H1 (cell line): ENCODE results near the gene ARHGEF2. TPM values are rescaled to one million over a fixed set of nuclear protein-coding genes. Genes with fewer than 3 reads are reported as not detected.

Source experiments
- CTCF ChIA-PET: fragments of 300-600 bp; sonication (Branson Sonifier 250); formaldehyde crosslinking; loops from one replicate; lab custom pipeline; 2021; ENCODE audit not compliant: partially characterized antibody; lab: Charles Lee
- POLR2A ChIA-PET: fragments of 300-600 bp; sonication (Branson Sonifier 250); formaldehyde crosslinking; loops from one replicate; lab custom pipeline; 2021; ENCODE audit warnings: inconsistent platforms; ENCODE audit not compliant: partially characterized antibody; lab: Charles Lee
- DNase-seq, 2 experiments: peaks; one replicate each; pipeline versions ENCODE4 v3.0.0 to v3.0.0-alpha.2; 2010 to 2022; ENCODE audit warnings: low spot score in 2 of 2, low read depth in 1 of 2, mixed read lengths in 1 of 2
- FAIRE-seq: peaks from 2 replicates; lab custom pipeline; 2011; peaks lifted over from hg19 to GRCh38; lab: Jason Lieb, UNC
- H2AFZ ChIP-seq: 2 replicates; pipeline ENCODE4 v1.8.1; 2012; ENCODE audit warnings: low read length, inconsistent platforms
- H2AK5ac ChIP-seq: 2 replicates; pipeline ENCODE4 v1.6.1; 2013; ENCODE audit warnings: low read depth, low read length
- H2BK120ac ChIP-seq: replicated peaks from 2 replicates; pipeline ENCODE3; 2013; ENCODE audit warnings: low read depth, low read length, inconsistent platforms
- H2BK12ac ChIP-seq: 2 replicates; pipeline ENCODE4 v1.6.1; 2013; ENCODE audit warnings: low read depth, low read length
- H2BK15ac ChIP-seq: 2 replicates; pipeline ENCODE4 v1.6.1; 2013; ENCODE audit warnings: low read length
- H2BK20ac ChIP-seq: 2 replicates; pipeline ENCODE4 v1.6.1; 2013; ENCODE audit warnings: low read length
- H2BK5ac ChIP-seq: 2 replicates; pipeline ENCODE4 v1.6.1; 2013; ENCODE audit warnings: low read depth, low read length
- H3K14ac ChIP-seq: 2 replicates; pipeline ENCODE4 v1.6.1; 2013; ENCODE audit warnings: inconsistent platforms; ENCODE audit not compliant: insufficient read length
- H3K18ac ChIP-seq: 2 replicates; pipeline ENCODE4 v1.6.1; 2013; ENCODE audit warnings: low read length; ENCODE audit errors: extremely low read depth
- H3K23ac ChIP-seq: 2 replicates; pipeline ENCODE4 v1.6.1; 2013; ENCODE audit warnings: inconsistent platforms; ENCODE audit not compliant: insufficient read length
- H3K23me2 ChIP-seq: 2 replicates; pipeline ENCODE4 v1.6.1; 2013; ENCODE audit warnings: low read depth, low read length
- H3K27ac ChIP-seq: 2 replicates; pipeline ENCODE4 v1.6.1; 2011; ENCODE audit warnings: low read depth, low read length, inconsistent platforms
- H3K27me3 ChIP-seq, 4 experiments: replicated peaks in 1 of 4; 1 replicate in 1 of 4; 2 replicates in 3 of 4; pipeline versions ENCODE4 v1.6.1 to v1.8.1; 2011 to 2013; ENCODE audit warnings: low read length in 3 of 4, mild to moderate bottlenecking in 3 of 4, inconsistent platforms in 2 of 4, mixed read lengths in 2 of 4, moderate library complexity in 1 of 4; ENCODE audit not compliant: control insufficient read depth in 3 of 4, insufficient read depth in 3 of 4; ENCODE audit errors: extremely low read depth in 1 of 4
- H3K36me3 ChIP-seq, 4 experiments: 2 replicates each; pipeline versions ENCODE4 v1.6.1 to v1.8.1; 2011 to 2013; ENCODE audit warnings: mild to moderate bottlenecking in 4 of 4, low read length in 3 of 4, moderate library complexity in 2 of 4, control low read depth in 1 of 4, inconsistent platforms in 1 of 4; ENCODE audit not compliant: insufficient read depth in 4 of 4, control insufficient read depth in 2 of 4
- H3K4ac ChIP-seq: replicated peaks from 2 replicates; pipeline ENCODE3; 2013; ENCODE audit warnings: low read length, low read depth, mixed read lengths, inconsistent platforms; ENCODE audit not compliant: insufficient read length
- H3K4me1 ChIP-seq, 4 experiments: replicated peaks in 1 of 4; 1 replicate in 1 of 4; 2 replicates in 3 of 4; pipeline versions ENCODE4 v1.6.1 to v1.8.1; 2011 to 2013; ENCODE audit warnings: low read length in 3 of 4, inconsistent platforms in 2 of 4, mixed read lengths in 1 of 4; ENCODE audit not compliant: insufficient read depth in 4 of 4, control insufficient read depth in 3 of 4
- H3K4me2 ChIP-seq, 2 experiments: 2 replicates each; pipeline versions ENCODE4 v1.6.1 to v1.8.1; 2011 to 2013; ENCODE audit warnings: low read depth in 2 of 2, low read length in 2 of 2, control low read depth in 1 of 2, inconsistent platforms in 1 of 2, mild to moderate bottlenecking in 1 of 2; ENCODE audit not compliant: insufficient read depth in 1 of 2
- H3K4me3 ChIP-seq, 4 experiments: fragments of 200-600, 300-600 bp in 1 of 4; sonication (generic), shearing (Covaris generic), sonication (Bioruptor Twin) in 1 of 4; 2 replicates each; pipeline versions ENCODE4 v1.5.1 to v1.8.1; 2011 to 2016; ENCODE audit warnings: low read length in 4 of 4, low read depth in 3 of 4, control low read depth in 2 of 4, inconsistent platforms in 2 of 4, mild to moderate bottlenecking in 2 of 4, mixed read lengths in 1 of 4, moderate library complexity in 1 of 4; ENCODE audit not compliant: insufficient read depth in 2 of 4; ENCODE audit errors: extremely low read depth in 1 of 4
- H3K56ac ChIP-seq: replicated peaks from 2 replicates; pipeline ENCODE3; 2013; ENCODE audit warnings: low read depth, mild to moderate bottlenecking, mixed read lengths, low read length, inconsistent platforms; ENCODE audit not compliant: insufficient read length
- H3K79me1 ChIP-seq: 2 replicates; pipeline ENCODE4 v1.6.1; 2013; ENCODE audit warnings: low read depth, low read length, control low read depth
- H3K79me2 ChIP-seq, 2 experiments: 2 replicates each; pipeline versions ENCODE4 v1.6.1 to v1.8.1; 2012 to 2013; ENCODE audit warnings: low read length in 2 of 2, mild to moderate bottlenecking in 2 of 2, inconsistent platforms in 1 of 2; ENCODE audit not compliant: insufficient read depth in 2 of 2, control insufficient read depth in 1 of 2
- H3K9ac ChIP-seq, 4 experiments: replicated peaks in 1 of 4; 1 replicate in 1 of 4; 2 replicates in 3 of 4; pipeline versions ENCODE4 v1.6.1 to v1.8.1; 2011 to 2013; ENCODE audit warnings: low read depth in 3 of 4, low read length in 3 of 4, control low read depth in 2 of 4, mild to moderate bottlenecking in 2 of 4, moderate library complexity in 2 of 4, inconsistent platforms in 1 of 4; ENCODE audit errors: extremely low read depth in 1 of 4
- H3K9me3 ChIP-seq, 2 experiments: 2 replicates each; pipeline versions ENCODE4 v1.6.1 to v1.8.1; 2012 to 2013; ENCODE audit warnings: mild to moderate bottlenecking in 2 of 2, moderate library complexity in 2 of 2, control low read depth in 1 of 2, inconsistent platforms in 1 of 2, low read depth in 1 of 2, low read length in 1 of 2, mixed read lengths in 1 of 2; ENCODE audit not compliant: insufficient read depth in 2 of 2
- H4K20me1 ChIP-seq, 2 experiments: replicated peaks in 1 of 2; 2 replicates each; pipeline versions ENCODE3 to v1.8.1; 2011 to 2013; ENCODE audit warnings: inconsistent platforms in 2 of 2, low read length in 2 of 2, mild to moderate bottlenecking in 1 of 2; ENCODE audit not compliant: insufficient read depth in 2 of 2, control insufficient read depth in 1 of 2
- H4K5ac ChIP-seq: 2 replicates; pipeline ENCODE4 v1.6.1; 2013; ENCODE audit warnings: low read length, low read depth, mixed read lengths, inconsistent platforms; ENCODE audit not compliant: insufficient read length
- H4K8ac ChIP-seq: 2 replicates; pipeline ENCODE4 v1.8.0; 2013; ENCODE audit warnings: mild to moderate bottlenecking, moderate library complexity, low read length, inconsistent platforms; ENCODE audit not compliant: insufficient read depth; ENCODE audit errors: extremely low read depth
- H4K91ac ChIP-seq: replicated peaks from 2 replicates; pipeline ENCODE3; 2013; ENCODE audit warnings: low read length, mixed read lengths, inconsistent platforms; ENCODE audit not compliant: insufficient read length
- BCL11A ChIP-seq, 2 experiments: IDR thresholded peaks; one replicate each; pipeline ENCODE4 v1.6.1; 2011; ENCODE audit warnings: low read depth in 2 of 2, low read length in 2 of 2, mild to moderate bottlenecking in 2 of 2
- HDAC6 ChIP-seq: IDR thresholded peaks from one replicate; pipeline ENCODE4 v1.7.1; 2012; ENCODE audit warnings: low read depth, mild to moderate bottlenecking, inconsistent platforms, low read length, moderate library complexity
- SAP30 ChIP-seq: fragments of 300-600 bp; sonication (generic); IDR thresholded peaks from 2 replicates; pipeline ENCODE4 v1.7.1; 2012; ENCODE audit warnings: low read length, moderate library complexity, mild to moderate bottlenecking, inconsistent platforms; ENCODE audit not compliant: insufficient read depth, insufficient replicate concordance
- TEAD4 ChIP-seq: IDR thresholded peaks from 2 replicates; pipeline ENCODE4 v1.6.1; 2012; ENCODE audit warnings: low read depth, low read length, inconsistent platforms, mixed read lengths
- WGBS, 2 experiments: shearing (Covaris generic) in 1 of 2; methylation state at CpG; one replicate each; pipeline versions ENCODE4 v1.1.6 to v1.1.7; 2013 to 2015; ENCODE audit warnings: low lambda C conversion rate in 2 of 2, mixed read lengths in 2 of 2, inconsistent platforms in 1 of 2, low coverage in 1 of 2, missing lambda C conversion rate in 1 of 2; ENCODE audit not compliant: insufficient replicate concordance in 2 of 2, insufficient coverage in 1 of 2, insufficient read length in 1 of 2; ENCODE audit errors: extremely low coverage in 1 of 2, missing lambda C conversion rate in 1 of 2; 5-methylcytosine and 5-hydroxymethylcytosine counted together
- polyA plus RNA-seq, 7 experiments: library from polyadenylated mRNA; depleted of rRNA in 3 of 7; stranded (reverse) in 5 of 7; unstranded in 2 of 7; fragments of >200 nt in 5 of 7; fragments of 200-250 nt in 2 of 7; gene quantifications; 1 replicate in 5 of 7; 2 replicates in 1 of 7; 4 replicates in 1 of 7; pipeline versions ENCODE4 v1.2.1 to v1.2.3, GENCODE V29; 2011 to 2013; ENCODE audit warnings: missing spikeins in 2 of 7, mixed read lengths in 2 of 7
- total RNA-seq: library from RNA; stranded (reverse); fragmentation: NEBNext Ultra II Directional; extraction: Animal tissue kit (Norgen Biotek cat#: 25700); gene quantifications from 2 replicates; pipeline ENCODE4 v1.2.1, GENCODE V29; 2021

ARHGEF2 gene
- total and polyA plus RNA-seq, 2 of the 8 experiments (the other 6 are each of a cell fraction or from before 2014, with no cell fraction given): 42.7 to 80.5 TPM

DNA sequence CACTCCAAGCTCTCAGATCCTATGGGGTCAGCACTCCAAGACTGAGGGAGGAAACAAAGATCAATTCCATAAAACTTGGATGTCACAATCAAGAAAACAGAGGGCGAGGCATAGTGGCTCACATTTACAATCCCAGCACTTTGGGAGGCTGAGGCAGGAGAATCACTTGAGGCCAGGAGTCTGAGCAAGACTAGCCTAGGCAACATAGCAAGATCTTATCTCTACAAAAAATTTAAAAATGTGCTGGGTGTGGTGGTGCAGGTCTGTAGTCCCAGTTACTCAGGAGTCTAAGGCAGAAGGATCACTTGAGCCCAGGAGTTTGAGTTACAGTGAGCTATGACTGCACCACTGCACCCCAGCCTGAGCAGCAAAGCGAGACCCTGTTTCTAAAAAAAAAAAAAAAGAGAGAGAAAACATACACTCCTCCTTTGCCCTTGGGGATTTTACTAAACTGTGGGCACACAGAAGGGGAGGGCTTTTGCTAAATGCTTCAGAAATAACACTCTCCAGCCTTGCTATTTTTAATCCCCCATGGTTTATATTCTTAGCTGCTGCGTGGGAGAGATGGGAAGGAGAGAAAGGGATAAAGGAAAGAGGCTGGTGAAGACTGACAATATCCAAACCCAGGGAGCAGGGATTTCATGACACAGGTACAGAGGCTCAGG, 18.1 kb downstream of the ARHGEF2 start:
- Histone ChIP-seq H2BK5ac (no peak overlapping the region), H3K79me1 (no peaks in the 10 kb centered on the region; the same call in 1 of the 2 replicates), H3K56ac (no peak overlapping the region), H3K4me3 (no peak overlapping the region), H4K91ac (no peak overlapping the region), H3K36me3 (peaks cover 41 to 90% (median 76%) of the 10 kb centered on the region in 4 experiments), H2BK12ac (no peak overlapping the region), H3K23ac (no peak overlapping the region), H2BK120ac (no peak overlapping the region), H3K9me3 (no peaks in the 10 kb centered on the region), H3K18ac (no peak overlapping the region), H2BK15ac (no peak overlapping the region)
- CTCF ChIA-PET: interaction anchor here (0.6 to 5.1 kb wide), 7 partner anchors 9 to 106 kb away, joined by 3 to 31 read pairs (median 5); no protein-coding TSS in a partner anchor
- DNase-seq: no peak
- no peak for TF ChIP-seq HDAC6
- TF ChIP-seq BCL11A (IDR thresholded peaks at IDR 0.05; ENCODE audit: low read depth in 2 of 2, low read length in 2 of 2): no peak
- no peak for TF ChIP-seq TEAD4
- no peak for TF ChIP-seq SAP30
- TF ChIP-seq, all 59 proteins: peak for 0
- Histone ChIP-seq H3K4ac (no peak overlapping the region), H3K4me1 (no peaks in the 10 kb centered on the region), H3K79me2 (no peaks in the 10 kb centered on the region), H2BK20ac (no peak overlapping the region), H4K20me1 (peaks cover 0 to 14% of the 10 kb centered on the region in 2 experiments), H3K14ac (no peak overlapping the region), H3K9ac (no peak overlapping the region), H3K23me2 (no peaks in the 10 kb centered on the region), H3K4me2 (no peak overlapping the region), H2AK5ac (no peak overlapping the region), H4K5ac (no peak overlapping the region), H4K8ac (no peak overlapping the region), H2AFZ (no peak overlapping the region), H3K27me3 (no peaks in the 10 kb centered on the region), H3K27ac (no peak overlapping the region)
- WGBS, 2 experiments: 93% methylated on average over 3 of the region's 3 CpGs; no CpG with 5 or more reads in 1 of the 2 experiments
- POLR2A ChIA-PET: interaction anchor here (0.6 to 1.2 kb wide), 3 partner anchors 17 to 279 kb away, joined by 3 read pairs; no protein-coding TSS in a partner anchor
- FAIRE-seq: no peak
